IgD-negative memory B cell (primary cell): Measurements from ENCODE around the gene PROM1. TPM values are rescaled to one million over a fixed set of nuclear protein-coding genes. Genes with fewer than 3 reads are reported as not detected.

Experiments
- H3K27ac Mint-ChIP-seq, 3 donors: one replicate each; pipeline ENCODE4 v1.8.0; 2020 to 2022; ENCODE audit warnings: mild to moderate bottlenecking in 3 of 3, mixed read lengths in 3 of 3, moderate library complexity in 1 of 3
- H3K27me3 Mint-ChIP-seq: one replicate; pipeline ENCODE4 v1.8.0; 2021; ENCODE audit warnings: mixed read lengths
- H3K36me3 Mint-ChIP-seq: one replicate; pipeline ENCODE4 v1.8.0; 2020; ENCODE audit warnings: mild to moderate bottlenecking, mixed read lengths
- H3K4me1 Mint-ChIP-seq, 3 donors: one replicate each; pipeline ENCODE4 v1.8.0; 2020 to 2022; ENCODE audit warnings: mixed read lengths in 3 of 3, mild to moderate bottlenecking in 1 of 3
- H3K4me3 Mint-ChIP-seq, 4 donors: one replicate each; pipeline ENCODE4 v1.8.0; 2020 to 2022; ENCODE audit warnings: mild to moderate bottlenecking in 4 of 4, mixed read lengths in 4 of 4, moderate library complexity in 3 of 4
- H3K9me3 Mint-ChIP-seq, 3 donors: one replicate each; pipeline ENCODE4 v1.8.0; 2020 to 2021; ENCODE audit warnings: mixed read lengths in 3 of 3, mild to moderate bottlenecking in 1 of 3
- polyA plus RNA-seq: library from polyadenylated mRNA; unstranded; fragments of 300-500 nt; fragmentation: Illumina TruSeq; gene quantifications from one replicate; pipeline ENCODE4 v1.2.3, GENCODE V29; 2021

Gene PROM1
- polyA plus RNA-seq, 1 donor from 2014 or later = not detected

DNA sequence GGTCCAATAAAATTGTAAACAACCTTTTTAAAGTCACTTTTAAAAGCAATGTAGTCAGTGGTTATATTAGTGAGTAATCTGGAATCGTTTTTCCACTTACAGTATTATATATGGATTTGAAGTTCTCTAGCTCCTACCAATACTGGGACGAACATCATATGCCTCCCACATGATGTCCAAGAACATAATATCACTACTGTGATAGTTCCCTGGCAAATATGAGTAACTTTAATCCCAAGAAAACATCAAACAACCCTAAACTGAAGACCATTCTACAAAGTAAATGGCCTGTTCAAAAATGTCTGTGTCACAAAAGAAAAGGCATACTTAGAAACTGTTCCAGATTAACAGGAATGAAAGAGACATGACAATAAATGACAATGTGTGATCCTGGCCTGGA, 67.3 kb downstream of the PROM1 start:
- Mint-ChIP-seq H3K4me1 (no peaks in the 10 kb centered on the region), H3K4me3 (no peak overlapping the region), H3K27ac (no peak overlapping the region)

GRCh38 chr4:16011173-16011572, 72.7 kb downstream of the PROM1 start:
- H3K36me3 Mint-ChIP-seq = no peaks in the 10 kb centered on the region
- H3K4me3 Mint-ChIP-seq = no peak overlapping the region
- H3K27me3 Mint-ChIP-seq = peaks cover 14% of the 10 kb centered on the region
- H3K27ac Mint-ChIP-seq = no peak overlapping the region
- H3K4me1 Mint-ChIP-seq = no peaks in the 10 kb centered on the region
- no peaks in the 10 kb centered on the region for H3K9me3 Mint-ChIP-seq

More for the DNA sequence above, 67.3 kb downstream of the PROM1 start:
- Mint-ChIP-seq H3K36me3 (peaks cover 2% of the 10 kb centered on the region), H3K9me3 (no peaks in the 10 kb centered on the region), H3K27me3 (peaks cover 7% of the 10 kb centered on the region)

- Mint-ChIP-seq H3K4me3 (no peak overlapping the region), H3K9me3 (no peaks in the 10 kb centered on the region), H3K4me1 (no peaks in the 10 kb centered on the region), H3K27me3 (peaks cover 14% of the 10 kb centered on the region), H3K36me3 (no peaks in the 10 kb centered on the region), H3K27ac (no peak overlapping the region)
These were observed 74.7 kb downstream of the PROM1 start for GRCh38 chr4:16009153-16009552.

- no peaks in the 10 kb centered on the region for H3K36me3 Mint-ChIP-seq
- no peak overlapping the region for H3K4me3 Mint-ChIP-seq
- no peaks in the 10 kb centered on the region for H3K4me1 Mint-ChIP-seq
- no peak overlapping the region for H3K27ac Mint-ChIP-seq
- peaks cover 14% of the 10 kb centered on the region for H3K27me3 Mint-ChIP-seq
- H3K9me3 Mint-ChIP-seq = no peaks in the 10 kb centered on the region
These were observed 76.2 kb downstream of the PROM1 start for GRCh38 chr4:16007471-16008095.

GRCh38 chr4:16006771-16007446, 76.9 kb downstream of the PROM1 start:
- no peaks in the 10 kb centered on the region for H3K9me3 Mint-ChIP-seq
- no peaks in the 10 kb centered on the region for H3K36me3 Mint-ChIP-seq
- H3K4me1 Mint-ChIP-seq = no peaks in the 10 kb centered on the region

DNA sequence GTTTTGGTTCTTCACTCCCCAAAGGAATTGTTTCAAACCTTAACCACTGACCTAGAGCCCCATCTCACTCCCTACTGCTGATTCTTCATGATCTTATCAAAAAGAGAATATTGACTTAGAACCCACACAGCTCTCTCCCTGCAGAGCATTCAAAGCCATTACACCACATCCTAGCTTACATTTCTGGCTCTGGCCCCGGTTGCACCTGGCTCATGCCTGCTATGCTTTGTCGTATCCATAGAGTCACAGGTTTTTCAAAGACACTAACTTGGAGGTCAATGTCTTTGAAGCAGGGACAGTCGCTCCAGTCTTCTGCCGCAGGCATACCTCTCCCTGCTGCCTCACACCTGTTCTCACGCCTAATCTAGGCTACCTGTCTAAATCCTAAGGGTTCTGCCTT, 78.1 kb downstream of the PROM1 start:
- Mint-ChIP-seq H3K27ac (peak overlapping the region in 1 of 3 donors; percentile 70), H3K4me1 (no peaks in the 10 kb centered on the region), H3K4me3 (no peak overlapping the region), H3K27me3 (peaks cover 7% of the 10 kb centered on the region), H3K9me3 (no peaks in the 10 kb centered on the region), H3K36me3 (no peaks in the 10 kb centered on the region)

More at GRCh38 chr4:16006771-16007446, 76.9 kb downstream of the PROM1 start:
- no peak overlapping the region for H3K27ac Mint-ChIP-seq
- H3K27me3 Mint-ChIP-seq = peaks cover 10% of the 10 kb centered on the region
- H3K4me3 Mint-ChIP-seq = no peak overlapping the region

- H3K27ac Mint-ChIP-seq = no peak overlapping the region
- H3K9me3 Mint-ChIP-seq = no peaks in the 10 kb centered on the region
- H3K36me3 Mint-ChIP-seq = no peaks in the 10 kb centered on the region
- no peaks in the 10 kb centered on the region for H3K27me3 Mint-ChIP-seq
- no peak overlapping the region for H3K4me3 Mint-ChIP-seq
- no peaks in the 10 kb centered on the region for H3K4me1 Mint-ChIP-seq
These were observed 82.4 kb downstream of the PROM1 start for GRCh38 chr4:16001484-16001858.

- Mint-ChIP-seq H3K9me3 (no peaks in the 10 kb centered on the region), H3K4me3 (no peak overlapping the region), H3K27me3 (no peaks in the 10 kb centered on the region), H3K4me1 (no peaks in the 10 kb centered on the region), H3K36me3 (no peaks in the 10 kb centered on the region), H3K27ac (no peak overlapping the region)
These were observed 82.9 kb downstream of the PROM1 start for GRCh38 chr4:16000708-16001483.

- Mint-ChIP-seq H3K4me3 (no peak overlapping the region), H3K9me3 (no peaks in the 10 kb centered on the region), H3K36me3 (no peaks in the 10 kb centered on the region), H3K27ac (peak overlapping the region in 1 of 3 donors; percentile 44), H3K27me3 (no peaks in the 10 kb centered on the region), H3K4me1 (no peaks in the 10 kb centered on the region)
These were observed 87.0 kb downstream of the PROM1 start for GRCh38 chr4:15996773-15997172.

- Mint-ChIP-seq H3K36me3 (no peaks in the 10 kb centered on the region), H3K4me3 (no peak overlapping the region), H3K9me3 (no peaks in the 10 kb centered on the region), H3K4me1 (no peaks in the 10 kb centered on the region), H3K27me3 (no peaks in the 10 kb centered on the region), H3K27ac (peak overlapping the region in 1 of 3 donors; percentile 33)
These were observed 88.0 kb downstream of the PROM1 start for GRCh38 chr4:15995826-15996225.

DNA sequence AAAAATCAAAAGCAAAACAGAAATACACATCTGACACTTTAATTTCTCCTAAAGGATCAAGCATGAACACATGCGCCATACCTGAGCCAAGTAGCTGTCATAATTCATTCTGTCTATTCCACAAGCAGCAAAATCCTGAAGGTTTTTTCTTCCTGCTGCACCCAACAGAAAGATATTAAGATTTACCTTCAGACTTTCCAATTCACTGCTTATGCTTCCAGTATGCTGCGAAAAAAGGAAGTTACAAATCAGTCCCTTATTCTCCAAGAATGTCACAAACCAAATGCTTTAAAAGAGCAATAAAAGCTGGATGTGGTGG, 91.7 kb downstream of the PROM1 start:
- H3K9me3 Mint-ChIP-seq = no peaks in the 10 kb centered on the region
- no peaks in the 10 kb centered on the region for H3K4me1 Mint-ChIP-seq
- H3K27ac Mint-ChIP-seq = no peak overlapping the region
- H3K27me3 Mint-ChIP-seq = peaks cover 9% of the 10 kb centered on the region
- no peaks in the 10 kb centered on the region for H3K36me3 Mint-ChIP-seq
- H3K4me3 Mint-ChIP-seq = no peak overlapping the region

DNA sequence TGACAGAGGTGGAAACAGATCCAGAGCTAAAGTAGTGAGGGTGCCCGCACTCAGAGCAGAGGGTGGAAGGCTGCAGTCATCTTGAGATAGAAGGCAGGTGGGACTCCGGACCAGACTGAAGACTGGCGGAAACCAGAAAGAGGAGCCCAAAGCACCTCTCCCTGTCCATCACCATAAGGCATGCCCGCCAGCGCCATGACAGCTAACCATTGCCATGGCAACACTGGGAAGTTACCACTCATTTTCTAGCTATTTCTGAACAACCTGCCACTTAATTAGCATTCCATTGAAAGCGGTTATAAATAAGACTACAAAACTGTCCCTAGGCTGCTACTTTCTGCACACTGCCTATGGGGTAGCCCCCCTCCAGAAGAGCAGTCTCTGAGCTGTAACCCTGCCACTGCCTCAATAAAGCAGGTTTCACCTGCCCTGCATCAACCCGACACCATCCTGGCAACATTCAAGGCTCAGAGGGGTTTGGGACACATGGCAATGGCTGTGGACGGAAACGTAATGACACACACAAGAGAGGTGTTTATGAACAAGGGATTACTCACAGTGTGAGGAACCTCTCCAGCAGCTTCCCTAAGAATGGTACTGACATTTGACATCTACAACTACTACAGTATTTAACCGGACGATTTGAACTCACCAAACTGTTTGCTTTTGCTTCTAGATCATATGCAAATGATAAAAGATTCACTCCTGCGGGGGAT, 93.1 kb downstream of the PROM1 start:
- Mint-ChIP-seq H3K27me3 (peaks cover 14% of the 10 kb centered on the region), H3K9me3 (no peaks in the 10 kb centered on the region), H3K27ac (no peak overlapping the region)

DNA sequence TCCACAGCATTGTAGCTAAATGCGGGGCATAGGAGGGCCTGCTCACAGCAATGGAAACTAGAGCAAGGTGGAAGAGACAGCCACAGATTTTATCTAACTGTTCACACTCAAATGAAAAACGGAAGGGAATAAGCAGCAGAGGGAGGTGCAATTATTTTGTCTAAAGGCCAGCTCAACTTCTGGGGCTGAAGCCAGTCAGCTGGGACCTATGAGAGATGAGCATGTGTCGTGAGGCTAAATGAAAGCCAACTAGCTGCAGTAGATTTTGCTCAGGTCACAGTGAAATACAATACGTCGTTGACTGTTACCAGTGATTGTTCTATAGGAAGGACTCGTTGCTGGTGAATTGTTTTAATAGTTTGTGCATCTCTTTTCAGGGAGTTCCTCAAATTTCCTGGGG, 94.4 kb downstream of the PROM1 start:
- Mint-ChIP-seq H3K36me3 (no peaks in the 10 kb centered on the region), H3K27ac (no peak overlapping the region), H3K9me3 (no peaks in the 10 kb centered on the region), H3K4me3 (no peak overlapping the region), H3K4me1 (no peaks in the 10 kb centered on the region), H3K27me3 (peaks cover 14% of the 10 kb centered on the region)

More for the DNA sequence above, 93.1 kb downstream of the PROM1 start:
- no peaks in the 10 kb centered on the region for H3K4me1 Mint-ChIP-seq
- no peaks in the 10 kb centered on the region for H3K36me3 Mint-ChIP-seq
- no peak overlapping the region for H3K4me3 Mint-ChIP-seq

- H3K9me3 Mint-ChIP-seq = no peaks in the 10 kb centered on the region
- H3K4me1 Mint-ChIP-seq = no peaks in the 10 kb centered on the region
- H3K36me3 Mint-ChIP-seq = no peaks in the 10 kb centered on the region
- peaks cover 14% of the 10 kb centered on the region for H3K27me3 Mint-ChIP-seq
- H3K27ac Mint-ChIP-seq = no peak overlapping the region
- no peak overlapping the region for H3K4me3 Mint-ChIP-seq
These were observed 95.6 kb downstream of the PROM1 start for GRCh38 chr4:15988222-15988621.

- no peaks in the 10 kb centered on the region for H3K9me3 Mint-ChIP-seq
- H3K27ac Mint-ChIP-seq = no peak overlapping the region
- no peaks in the 10 kb centered on the region for H3K36me3 Mint-ChIP-seq
- no peak overlapping the region for H3K4me3 Mint-ChIP-seq
- no peaks in the 10 kb centered on the region for H3K4me1 Mint-ChIP-seq
- peaks cover 16% of the 10 kb centered on the region for H3K27me3 Mint-ChIP-seq
These were observed 96.9 kb downstream of the PROM1 start for GRCh38 chr4:15986907-15987306.
